Osteoblast (primary cell): ENCODE results near the gene LRP11. TPM values are rescaled to one million over a fixed set of nuclear protein-coding genes. Genes with fewer than 3 reads are reported as not detected.
"Not testable (repeated sequence)": the region's sequence is repeated elsewhere in the genome, so short reads cannot be mapped to it uniquely, and the experiment has no call there.

Experiments used
- DNase-seq: peaks from one replicate; pipeline ENCODE4 v3.0.0; 2011; ENCODE audit warnings: low spot score, mixed read lengths; ENCODE audit not compliant: insufficient read length; ENCODE audit errors: missing footprints
- H2AFZ ChIP-seq: 2 replicates; pipeline ENCODE4 v1.6.0; 2011; ENCODE audit warnings: mild to moderate bottlenecking, low read length
- H3K27ac ChIP-seq: 2 replicates; pipeline ENCODE4 v1.5.1; 2011; ENCODE audit warnings: mild to moderate bottlenecking, low read depth, low read length, moderate library complexity
- H3K27me3 ChIP-seq: 2 replicates; pipeline ENCODE4 v1.6.0; 2012; ENCODE audit warnings: mild to moderate bottlenecking, control low read depth, inconsistent platforms, low read length, moderate library complexity; ENCODE audit not compliant: insufficient read depth
- H3K36me3 ChIP-seq: 2 replicates; pipeline ENCODE4 v1.5.1; 2011; ENCODE audit warnings: mild to moderate bottlenecking, low read length, control low read depth, moderate library complexity; ENCODE audit not compliant: insufficient read depth
- H3K4me1 ChIP-seq: 2 replicates; pipeline ENCODE4 v1.5.1; 2011; ENCODE audit warnings: mild to moderate bottlenecking, low read length, control low read depth, moderate library complexity; ENCODE audit not compliant: insufficient read depth
- H3K4me2 ChIP-seq: 2 replicates; pipeline ENCODE4 v1.6.0; 2011; ENCODE audit warnings: mild to moderate bottlenecking, low read length; ENCODE audit not compliant: insufficient read depth
- H3K4me3 ChIP-seq: fragments of 200-600 bp; sonication (generic); 3 replicates; pipeline ENCODE4 v1.5.1; 2012; ENCODE audit warnings: mild to moderate bottlenecking, low read length, inconsistent platforms; ENCODE audit not compliant: insufficient read depth
- H3K79me2 ChIP-seq: 2 replicates; pipeline ENCODE4 v1.6.0; 2012; ENCODE audit warnings: mild to moderate bottlenecking, low read length, control low read depth, inconsistent platforms; ENCODE audit not compliant: insufficient read depth
- H3K9me3 ChIP-seq: 2 replicates; pipeline ENCODE4 v1.5.1; 2011; ENCODE audit warnings: low read depth, low read length, control low read depth
- H4K20me1 ChIP-seq: 2 replicates; pipeline ENCODE4 v1.6.0; 2012; ENCODE audit warnings: mild to moderate bottlenecking, low read length, control low read depth; ENCODE audit not compliant: insufficient read depth
- total RNA-seq: library from RNA; depleted of rRNA; stranded (reverse); fragments of >200 nt; gene quantifications from 2 replicates; pipeline ENCODE4 v1.2.3, GENCODE V29; 2012
- TF ChIP-seq, protein P1 (sequence below): IDR thresholded peaks from 2 replicates; pipeline ENCODE4 v1.5.1; 2011; ENCODE audit warnings: mild to moderate bottlenecking, low read depth, low read length, moderate library complexity; ENCODE audit errors: extremely low read depth

Gene LRP11
- total RNA-seq, 1 donor = 39.4 TPM

DNA sequence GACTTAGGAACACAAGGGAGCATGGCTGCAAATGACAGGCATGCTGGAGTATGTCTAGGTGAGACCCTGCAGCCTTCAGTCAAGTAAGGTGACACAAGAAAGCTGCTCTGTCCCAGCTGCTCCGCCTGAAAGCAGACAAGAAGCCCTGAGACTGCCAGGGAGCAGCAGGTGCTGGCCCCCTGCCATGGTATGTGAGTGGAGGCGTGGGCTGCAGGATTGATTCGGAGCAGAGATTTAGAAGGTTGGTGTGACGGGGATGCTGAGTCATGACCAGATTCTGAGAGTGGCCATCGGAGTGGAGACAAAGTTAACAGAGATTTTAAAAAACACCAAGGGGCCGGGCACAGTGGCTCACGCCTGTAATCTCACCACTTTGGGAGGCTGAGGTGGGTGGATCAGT lies 17.8 kb downstream of the LRP11 start:
- H3K27ac ChIP-seq = peak overlapping the region; percentile 73
- peaks cover 6% of the 10 kb centered on the region for H3K79me2 ChIP-seq
- DNase-seq = no peak
- peaks cover 46% of the 10 kb centered on the region for H3K4me1 ChIP-seq
- no peak overlapping the region for H2AFZ ChIP-seq
- no peaks in the 10 kb centered on the region for H3K27me3 ChIP-seq
- no peaks in the 10 kb centered on the region for H4K20me1 ChIP-seq
- peaks cover 13% of the 10 kb centered on the region for H3K36me3 ChIP-seq
- TF ChIP-seq, protein P1, sequence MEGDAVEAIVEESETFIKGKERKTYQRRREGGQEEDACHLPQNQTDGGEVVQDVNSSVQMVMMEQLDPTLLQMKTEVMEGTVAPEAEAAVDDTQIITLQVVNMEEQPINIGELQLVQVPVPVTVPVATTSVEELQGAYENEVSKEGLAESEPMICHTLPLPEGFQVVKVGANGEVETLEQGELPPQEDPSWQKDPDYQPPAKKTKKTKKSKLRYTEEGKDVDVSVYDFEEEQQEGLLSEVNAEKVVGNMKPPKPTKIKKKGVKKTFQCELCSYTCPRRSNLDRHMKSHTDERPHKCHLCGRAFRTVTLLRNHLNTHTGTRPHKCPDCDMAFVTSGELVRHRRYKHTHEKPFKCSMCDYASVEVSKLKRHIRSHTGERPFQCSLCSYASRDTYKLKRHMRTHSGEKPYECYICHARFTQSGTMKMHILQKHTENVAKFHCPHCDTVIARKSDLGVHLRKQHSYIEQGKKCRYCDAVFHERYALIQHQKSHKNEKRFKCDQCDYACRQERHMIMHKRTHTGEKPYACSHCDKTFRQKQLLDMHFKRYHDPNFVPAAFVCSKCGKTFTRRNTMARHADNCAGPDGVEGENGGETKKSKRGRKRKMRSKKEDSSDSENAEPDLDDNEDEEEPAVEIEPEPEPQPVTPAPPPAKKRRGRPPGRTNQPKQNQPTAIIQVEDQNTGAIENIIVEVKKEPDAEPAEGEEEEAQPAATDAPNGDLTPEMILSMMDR = no peak
- no peaks in the 10 kb centered on the region for H3K9me3 ChIP-seq
- H3K4me3 ChIP-seq = peak overlapping the region; percentile 35
- H3K4me2 ChIP-seq = peak overlapping the region; percentile 67

DNA sequence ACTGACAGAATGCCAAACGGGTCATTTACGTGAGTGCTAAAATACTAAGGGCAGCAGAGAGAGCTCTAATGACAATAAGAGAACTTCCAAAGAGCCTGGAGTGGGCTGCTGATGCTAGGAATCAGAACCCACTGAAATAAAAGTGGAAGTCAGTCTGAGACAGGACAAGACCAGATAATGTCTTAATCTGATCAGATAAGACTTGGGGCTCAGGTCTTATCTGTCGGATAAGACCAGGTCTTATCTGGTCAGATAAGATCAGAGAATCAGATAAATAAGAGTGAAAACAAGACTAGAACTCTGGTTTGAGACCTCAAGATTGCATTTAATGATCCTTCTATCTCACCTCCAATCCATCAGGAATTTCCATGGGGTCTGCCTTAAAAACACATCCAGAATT lies 18.6 kb downstream of the LRP11 start:
- H3K27me3 ChIP-seq = no peaks in the 10 kb centered on the region
- peaks cover 13% of the 10 kb centered on the region for H3K36me3 ChIP-seq
- H3K4me3 ChIP-seq = no peak overlapping the region
- TF ChIP-seq, protein P1 = no peak
- H2AFZ ChIP-seq = no peak overlapping the region
- DNase-seq = no peak
- H3K4me1 ChIP-seq = peaks cover 50% of the 10 kb centered on the region
- H3K79me2 ChIP-seq = peaks cover 6% of the 10 kb centered on the region
- no peaks in the 10 kb centered on the region for H4K20me1 ChIP-seq
- peak overlapping the region; percentile 73 for H3K27ac ChIP-seq
- H3K4me2 ChIP-seq = peak overlapping the region; percentile 67
- no peaks in the 10 kb centered on the region for H3K9me3 ChIP-seq

DNA sequence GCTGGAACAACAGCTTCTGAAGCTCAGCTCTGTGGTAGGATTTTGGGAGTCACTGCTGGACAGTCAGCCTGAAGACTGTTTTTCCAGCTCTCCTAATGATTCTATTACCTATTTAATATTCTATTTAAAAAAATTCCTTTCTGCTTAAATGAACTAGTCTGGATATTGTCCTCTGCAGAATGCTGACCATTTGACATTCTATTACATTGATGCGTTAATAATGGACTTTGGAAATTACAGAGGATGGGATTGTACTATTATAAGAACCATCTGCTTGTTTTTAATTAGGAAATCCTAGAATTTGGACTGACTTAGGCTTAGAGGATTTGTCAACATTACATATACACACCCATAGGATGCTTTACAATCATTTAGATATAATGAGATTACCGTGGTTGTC lies 19.7 kb downstream of the LRP11 start:
- no peak overlapping the region for H2AFZ ChIP-seq
- H3K36me3 ChIP-seq = peaks cover 9% of the 10 kb centered on the region
- no peaks in the 10 kb centered on the region for H4K20me1 ChIP-seq
- H3K27me3 ChIP-seq = no peaks in the 10 kb centered on the region
- H3K4me1 ChIP-seq = peaks cover 58% of the 10 kb centered on the region
- H3K4me3 ChIP-seq = no peak overlapping the region
- TF ChIP-seq, protein P1 = no peak
- no peaks in the 10 kb centered on the region for H3K9me3 ChIP-seq
- DNase-seq = no peak
- no peak overlapping the region for H3K4me2 ChIP-seq
- peaks cover 6% of the 10 kb centered on the region for H3K79me2 ChIP-seq
- H3K27ac ChIP-seq = no peak overlapping the region

DNA sequence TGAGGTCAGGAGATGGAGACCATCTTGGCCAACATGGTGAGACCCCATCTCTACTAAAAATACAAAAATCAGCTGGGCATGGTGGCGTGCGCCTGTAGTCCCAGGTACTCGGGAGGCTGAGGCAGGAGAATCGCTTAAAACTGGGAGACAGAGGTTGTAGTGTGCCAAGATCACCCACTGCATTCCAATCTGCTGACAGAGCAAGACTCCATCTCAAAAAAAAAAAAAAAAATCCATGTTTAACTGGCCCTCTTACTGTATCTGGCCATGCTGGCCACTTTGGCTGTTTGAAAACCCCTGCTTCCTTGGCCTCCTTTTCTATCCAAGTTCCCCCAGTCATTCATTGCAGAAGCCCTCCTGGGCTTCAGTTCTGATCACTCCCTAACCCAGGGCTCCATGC lies 20.1 kb downstream of the LRP11 start:
- H3K4me3 ChIP-seq, H4K20me1 ChIP-seq, H3K27me3 ChIP-seq, H2AFZ ChIP-seq, H3K4me2 ChIP-seq, H3K79me2 ChIP-seq, H3K36me3 ChIP-seq, DNase-seq, H3K9me3 ChIP-seq, H3K27ac ChIP-seq: not testable (repeated sequence)
- H3K4me1 ChIP-seq = peaks cover 58% of the 10 kb centered on the region
